Islet precursor cell (in vitro differentiated cells): ENCODE results near the gene CRKL.
"Not testable (repeated sequence)": the region's sequence is repeated elsewhere in the genome, so short reads cannot be mapped to it uniquely, and the experiment has no call there.

Source experiments
- DNase-seq: peaks from one replicate; pipeline ENCODE4 v3.0.0-alpha.2; 2018

The CRKL gene

GRCh38 chr22:20935049-20935448 is 17.8 kb downstream of the CRKL start:
- not testable (repeated sequence) for DNase-seq

- DNase-seq: not testable (repeated sequence)
Measured at GRCh38 chr22:20935780-20936539, 18.8 kb downstream of the CRKL start.

DNA sequence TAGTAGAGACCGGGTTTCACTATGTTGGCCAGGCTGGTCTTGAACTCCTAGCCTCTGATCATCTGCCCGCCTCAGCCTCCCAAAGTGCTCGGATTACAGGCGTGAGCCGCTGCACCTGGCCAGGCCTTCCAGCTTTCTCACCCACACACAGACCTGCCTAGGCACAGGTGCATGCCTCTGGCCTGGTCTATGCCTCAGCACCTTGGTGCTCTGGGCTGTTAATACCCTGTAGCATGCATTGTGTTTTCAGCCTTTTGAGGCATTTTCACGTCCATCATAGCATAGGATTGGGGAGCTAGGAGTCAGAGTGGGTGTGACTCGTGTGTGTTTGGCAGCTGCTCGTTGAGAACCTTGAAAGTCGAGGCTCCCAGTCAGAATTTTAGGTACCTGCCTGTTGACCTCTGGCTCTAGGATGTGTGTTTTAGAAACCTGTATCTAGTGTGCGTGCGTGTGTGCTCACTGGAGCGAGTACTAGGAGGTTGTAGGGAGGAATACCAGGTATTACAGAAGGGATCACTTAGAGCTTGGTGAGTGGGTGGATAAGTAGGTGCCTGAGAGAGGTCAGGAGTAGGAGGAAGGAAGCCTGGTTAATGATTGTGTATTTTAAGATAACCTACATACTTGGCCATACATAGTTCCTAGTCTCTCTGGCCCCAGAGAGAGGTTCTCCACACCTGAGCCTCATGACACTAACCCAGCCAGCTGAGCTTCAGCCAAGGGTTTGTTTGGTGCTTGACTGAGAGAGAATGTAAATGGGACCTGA is 20.0 kb downstream of the CRKL start:
- DNase-seq: no peak

DNA sequence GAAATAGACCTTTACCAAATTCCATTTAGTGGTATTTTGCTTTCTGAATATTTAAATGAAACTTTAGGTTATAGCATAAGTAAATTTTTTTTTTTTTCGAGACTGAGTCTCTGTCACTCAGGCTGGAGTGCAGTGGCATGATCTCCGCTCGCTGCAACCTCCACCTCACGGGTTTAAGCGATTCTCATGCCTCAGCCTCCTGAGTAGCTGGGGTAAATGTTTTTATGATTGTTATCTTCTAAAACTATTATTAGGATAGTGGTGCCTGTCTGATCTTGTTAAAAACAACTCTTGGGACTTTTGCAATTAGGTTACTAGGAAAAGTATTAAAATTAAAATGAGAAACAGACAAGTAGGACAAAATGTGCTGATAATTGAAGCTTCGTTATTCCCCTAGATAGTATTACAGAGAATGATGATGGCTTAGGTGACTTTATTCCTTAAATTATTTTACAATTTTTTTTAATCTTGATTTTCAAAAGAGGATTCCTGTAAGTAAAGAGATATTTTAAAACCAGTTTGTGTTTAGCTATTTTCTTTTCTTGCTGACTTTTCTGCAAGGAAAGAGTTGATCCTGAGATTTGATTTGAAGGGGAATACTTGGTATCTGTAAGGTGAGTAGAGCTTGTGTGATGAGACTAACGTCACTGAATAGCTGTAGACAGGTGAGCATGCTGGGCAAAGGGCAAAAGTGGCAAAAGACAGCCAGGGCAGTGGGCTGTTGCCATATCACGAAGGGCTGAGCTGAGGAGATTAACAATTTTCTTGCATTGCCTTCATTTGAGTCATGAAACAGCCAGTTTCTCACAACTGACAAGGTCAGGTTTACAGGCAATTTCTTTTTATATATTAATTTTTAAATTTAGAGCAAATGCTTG is 20.8 kb downstream of the CRKL start:
- no peak for DNase-seq

GRCh38 chr22:20939457-20940185 is 22.4 kb downstream of the CRKL start:
- DNase-seq: not testable (repeated sequence)

- no peak for DNase-seq
Measured at GRCh38 chr22:20940186-20940651, 23.0 kb downstream of the CRKL start.

DNA sequence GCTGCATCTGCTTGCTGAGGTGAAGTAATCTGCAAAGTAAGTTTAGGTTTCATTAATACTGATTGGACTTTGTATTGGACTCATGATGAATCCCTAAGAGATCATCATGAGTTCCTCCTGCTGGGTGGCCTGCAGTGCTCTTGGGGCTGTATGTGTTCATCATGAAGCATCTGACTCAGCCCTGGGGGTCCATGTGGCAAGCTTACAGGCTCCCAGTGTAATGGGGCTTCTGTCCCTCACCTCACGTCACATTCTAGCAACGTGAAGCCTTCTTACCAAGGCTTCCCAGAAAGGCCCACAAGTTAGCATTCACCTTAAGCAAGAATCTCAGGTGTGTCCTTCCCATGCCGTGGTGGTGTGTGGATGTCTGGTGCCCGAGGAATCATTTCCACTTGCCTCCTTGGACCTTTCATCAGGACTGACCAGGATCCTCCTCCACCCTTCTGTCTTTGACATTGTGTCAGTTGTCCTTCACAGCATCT is 23.7 kb downstream of the CRKL start:
- no peak for DNase-seq

DNA sequence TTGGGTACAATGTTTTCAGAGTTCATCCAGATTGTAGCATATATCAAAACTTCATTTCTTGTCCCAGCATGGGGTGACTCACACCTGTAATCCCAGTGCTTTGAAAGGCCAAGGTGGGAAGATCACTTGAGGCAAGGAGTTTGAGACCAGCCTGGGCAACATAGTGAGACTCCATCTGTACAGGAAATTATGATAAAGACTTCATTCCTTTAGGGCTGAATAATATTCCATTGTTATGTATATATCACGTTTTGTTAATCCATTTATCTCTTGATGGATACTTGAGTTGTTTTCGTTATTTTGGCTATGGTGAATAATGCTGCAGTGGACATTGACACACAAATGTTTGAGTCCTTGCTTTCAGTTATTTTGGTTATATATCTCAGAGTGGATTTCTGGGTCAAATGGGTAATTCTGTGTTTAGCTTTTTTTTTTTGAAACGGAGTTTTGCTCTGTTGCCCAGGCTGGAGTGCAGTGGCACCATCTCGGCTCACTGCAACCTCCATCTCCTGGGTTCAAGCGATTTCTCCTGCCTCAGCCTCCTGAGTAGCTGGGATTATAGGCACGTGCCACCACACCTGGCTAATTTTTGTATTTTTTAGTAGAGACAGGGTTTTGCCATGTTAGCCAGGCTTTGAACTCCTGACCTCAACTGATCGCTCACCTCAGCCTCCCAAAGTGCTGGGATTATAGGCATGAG is 25.1 kb downstream of the CRKL start:
- DNase-seq: not testable (repeated sequence)

DNA sequence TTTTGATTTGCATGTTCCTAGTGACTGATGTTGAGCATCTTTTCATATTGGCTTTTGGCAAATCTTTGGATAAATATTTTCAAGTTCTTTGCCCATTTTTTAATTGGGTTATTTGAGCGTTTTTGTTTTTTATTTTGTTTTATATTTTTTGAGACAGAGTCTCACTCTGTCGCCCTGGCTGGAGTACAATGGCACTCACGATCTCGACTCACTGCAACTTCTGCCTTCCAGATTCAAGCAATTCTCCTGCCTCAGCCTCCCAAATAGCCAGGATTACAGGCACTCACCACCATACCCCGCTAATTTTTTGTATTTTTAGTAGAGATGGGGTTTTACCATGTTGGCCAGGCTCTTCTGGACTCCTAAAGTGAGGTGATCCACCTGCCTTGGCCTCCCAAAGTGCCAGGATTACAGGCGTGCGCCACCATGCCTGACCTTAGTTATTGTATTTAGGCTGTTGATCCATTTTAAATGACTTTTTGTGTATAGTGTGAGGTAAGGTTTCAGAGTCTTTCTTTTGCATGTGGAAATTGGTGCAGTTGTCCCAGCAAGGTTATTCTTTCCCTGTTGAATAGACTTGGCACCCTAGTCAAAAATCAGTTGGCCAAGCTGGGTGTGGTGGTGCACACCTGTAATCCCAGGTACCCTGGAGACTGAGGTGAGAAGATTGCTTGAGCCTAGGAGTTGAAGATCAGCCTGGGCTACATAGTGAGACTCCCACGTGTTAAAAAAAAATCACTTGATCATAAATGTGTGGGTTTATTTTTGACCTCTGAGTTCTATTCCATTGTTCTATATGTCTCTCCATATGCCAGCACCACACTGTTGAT is 26.1 kb downstream of the CRKL start:
- DNase-seq: no peak

- no peak for DNase-seq
Measured at GRCh38 chr22:20944042-20944441, 26.8 kb downstream of the CRKL start.

- no peak for DNase-seq
Measured at GRCh38 chr22:20945578-20945934, 28.3 kb downstream of the CRKL start.

DNA sequence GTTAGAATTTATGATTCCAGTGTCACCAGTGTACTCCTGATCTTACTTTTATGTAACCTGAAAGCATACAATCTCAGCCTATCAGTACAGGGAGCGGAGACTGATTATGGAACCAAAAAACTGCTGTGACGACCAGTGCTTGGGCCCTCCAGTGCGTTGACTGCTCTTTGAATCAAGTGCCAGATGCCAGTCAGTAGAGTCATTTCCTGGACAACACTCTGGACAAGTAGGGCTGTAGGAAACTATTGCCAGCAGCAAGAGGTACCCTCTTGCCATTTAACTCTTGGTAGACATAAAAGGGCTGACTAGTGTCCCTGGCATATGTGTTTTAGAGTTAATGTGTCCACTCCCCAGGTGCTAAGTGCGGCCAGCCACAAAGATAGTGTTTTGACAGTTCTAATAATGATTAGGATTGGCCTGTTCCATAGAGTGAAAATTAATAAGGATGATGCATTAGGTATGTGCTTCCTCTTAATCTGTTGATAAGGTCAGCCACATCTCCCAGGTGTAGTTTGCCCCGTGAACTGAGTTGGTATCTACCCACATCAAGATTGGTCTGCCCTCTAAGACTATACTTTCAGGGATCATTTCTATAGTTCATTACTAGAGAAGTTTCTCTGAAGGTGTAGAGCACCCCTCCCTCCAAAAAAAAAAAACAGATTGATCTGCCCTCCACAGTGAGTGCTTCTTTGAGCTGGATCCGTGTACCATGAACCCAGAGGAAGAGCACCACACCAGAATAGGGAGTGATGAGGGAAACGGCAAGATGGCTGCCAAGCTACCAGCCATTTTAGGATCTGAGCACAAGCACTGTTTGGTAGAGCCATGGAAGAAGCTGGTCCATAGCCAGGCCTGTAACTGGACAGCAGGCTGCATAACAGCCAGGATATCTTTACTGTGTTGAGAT is 29.1 kb downstream of the CRKL start:
- DNase-seq: no peak

DNA sequence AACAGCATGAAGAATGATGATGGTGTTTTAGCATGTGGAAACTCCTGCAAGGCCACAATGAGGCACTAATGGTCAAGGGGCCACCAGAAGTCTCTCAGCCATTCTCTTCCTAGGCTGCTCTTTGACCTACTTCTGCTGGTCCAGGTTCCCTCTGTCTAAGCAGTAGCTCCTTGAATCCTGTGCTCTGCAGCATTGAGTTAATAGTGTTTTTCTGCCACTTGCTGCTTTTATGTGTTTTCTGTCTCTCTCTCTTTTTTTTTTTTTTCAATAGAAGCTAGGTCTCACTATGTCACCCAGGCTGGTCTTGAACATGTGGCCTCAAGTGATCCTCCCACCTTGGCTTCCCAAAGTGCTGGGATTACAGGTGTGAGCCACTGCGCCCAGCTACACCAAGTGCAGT is 29.8 kb downstream of the CRKL start:
- DNase-seq: no peak

DNA sequence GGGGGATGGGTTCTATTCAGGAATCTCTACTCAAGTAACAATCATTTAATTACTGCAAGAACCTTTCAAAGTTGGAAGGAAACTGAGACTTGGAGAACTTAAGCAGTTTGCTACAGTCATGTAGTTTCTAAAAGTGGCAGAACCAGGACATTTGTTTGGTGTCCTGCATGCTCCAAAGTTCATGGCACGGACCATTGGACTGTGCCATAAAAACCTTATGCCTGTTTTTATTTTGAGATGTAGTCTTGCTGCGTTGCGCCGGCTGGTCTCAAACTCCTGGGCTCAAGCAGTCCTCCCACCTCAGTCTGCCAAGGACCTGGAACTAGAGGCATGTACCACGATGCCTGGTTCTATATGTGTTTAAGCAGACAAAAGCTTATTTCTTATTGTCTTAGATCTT is 31.2 kb downstream of the CRKL start:
- DNase-seq: no peak

DNA sequence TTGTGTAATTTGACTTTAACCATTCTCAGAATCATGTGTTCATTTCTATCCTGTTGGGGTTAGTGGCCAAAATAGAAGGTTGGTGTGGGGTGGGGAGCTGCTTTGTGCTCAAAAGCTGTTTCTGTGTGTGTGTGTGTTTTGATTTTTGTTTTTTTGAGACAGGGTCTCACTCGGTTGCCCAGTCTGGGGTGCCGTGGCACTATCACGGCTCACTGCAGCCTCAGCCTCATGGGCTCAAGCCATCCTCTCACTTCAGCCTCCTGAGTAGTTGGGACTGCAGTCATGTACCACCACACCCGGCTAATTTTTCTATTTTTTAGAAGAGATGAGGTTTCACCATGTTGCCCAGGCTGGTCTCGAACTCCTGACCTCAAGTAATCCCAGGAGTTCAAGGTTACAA is 31.8 kb downstream of the CRKL start:
- no peak for DNase-seq

GRCh38 chr22:20949698-20950183 is 32.5 kb downstream of the CRKL start:
- no peak for DNase-seq

DNA sequence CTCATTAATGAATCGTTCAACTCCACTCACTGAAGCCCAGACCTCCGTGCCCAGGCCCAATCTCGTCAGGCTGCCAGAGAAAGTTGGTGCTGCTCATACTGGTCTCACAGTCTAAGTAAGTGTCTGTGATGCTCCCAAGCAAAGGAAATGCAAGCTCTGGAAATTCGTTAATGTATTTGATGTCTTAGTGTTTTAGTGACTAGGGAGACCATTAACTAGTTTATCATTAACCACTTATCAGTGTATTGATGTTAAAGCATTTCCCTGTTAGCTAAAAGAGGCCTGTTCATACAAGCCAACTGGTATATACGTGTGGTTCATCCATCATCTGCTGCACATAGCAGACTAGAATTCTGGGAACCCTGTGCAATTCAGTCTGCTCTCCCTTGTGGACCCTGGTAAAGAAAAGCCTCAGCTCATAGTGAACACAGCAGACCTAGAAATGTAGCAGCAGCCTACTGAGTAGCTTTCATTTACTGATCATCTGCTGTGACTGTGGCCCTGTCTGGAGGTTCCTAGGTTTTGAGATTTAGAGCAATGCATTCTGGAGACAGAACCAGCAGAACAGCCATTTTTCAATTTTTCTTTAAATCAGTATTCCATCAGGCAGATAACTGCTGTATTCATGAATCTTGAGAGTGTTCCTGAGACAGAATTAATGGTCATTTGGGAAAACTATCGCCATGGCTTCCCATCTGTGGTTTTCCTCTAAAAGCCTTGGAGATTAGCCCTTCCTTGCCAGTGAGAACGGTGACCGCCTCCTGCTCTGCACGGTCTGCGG is 34.1 kb downstream of the CRKL start:
- no peak for DNase-seq

- no peak for DNase-seq
Measured at GRCh38 chr22:20951932-20952380, 34.7 kb downstream of the CRKL start.
